Measurements from ENCODE around the gene DCST2.

DCST2 gene

GRCh38 chr1:154973344-154974101 lies 60.1 kb downstream of the DCST2 start:
- DNase-seq, result peak; percentile 95

GRCh38 chr1:154972517-154973343 lies 60.9 kb downstream of the DCST2 start:
- DNase-seq, result no peak

- DNase-seq, result no peak
Observed at GRCh38 chr1:154972213-154972516, 61.4 kb downstream of the DCST2 start.

GRCh38 chr1:154971341-154971998 lies 62.1 kb downstream of the DCST2 start:
- no peak for DNase-seq

GRCh38 chr1:154970631-154971340 lies 62.8 kb downstream of the DCST2 start, which contains the start of gene SHC1:
Gene SHC1, minus strand, starts transcription at chr1:154970747. Its CDS starts 221 bp downstream, at chr1:154970526.
- DNase-seq, result peak; percentile 53

- DNase-seq, result no peak
Observed at GRCh38 chr1:154969860-154970452, 63.6 kb downstream of the DCST2 start.

- DNase-seq, result no peak
Observed at GRCh38 chr1:154969246-154969645, 64.3 kb downstream of the DCST2 start.

- no peak for DNase-seq
Observed at GRCh38 chr1:154968731-154969130, 64.8 kb downstream of the DCST2 start.

All from MV-4-11 (cell line).